ENCODE data around the gene RBM20. TPM values are rescaled to one million over a fixed set of nuclear protein-coding genes. Genes with fewer than 3 reads are reported as not detected.

RBM20 gene
- polyA plus RNA-seq, 3 donors = not detected

DNA sequence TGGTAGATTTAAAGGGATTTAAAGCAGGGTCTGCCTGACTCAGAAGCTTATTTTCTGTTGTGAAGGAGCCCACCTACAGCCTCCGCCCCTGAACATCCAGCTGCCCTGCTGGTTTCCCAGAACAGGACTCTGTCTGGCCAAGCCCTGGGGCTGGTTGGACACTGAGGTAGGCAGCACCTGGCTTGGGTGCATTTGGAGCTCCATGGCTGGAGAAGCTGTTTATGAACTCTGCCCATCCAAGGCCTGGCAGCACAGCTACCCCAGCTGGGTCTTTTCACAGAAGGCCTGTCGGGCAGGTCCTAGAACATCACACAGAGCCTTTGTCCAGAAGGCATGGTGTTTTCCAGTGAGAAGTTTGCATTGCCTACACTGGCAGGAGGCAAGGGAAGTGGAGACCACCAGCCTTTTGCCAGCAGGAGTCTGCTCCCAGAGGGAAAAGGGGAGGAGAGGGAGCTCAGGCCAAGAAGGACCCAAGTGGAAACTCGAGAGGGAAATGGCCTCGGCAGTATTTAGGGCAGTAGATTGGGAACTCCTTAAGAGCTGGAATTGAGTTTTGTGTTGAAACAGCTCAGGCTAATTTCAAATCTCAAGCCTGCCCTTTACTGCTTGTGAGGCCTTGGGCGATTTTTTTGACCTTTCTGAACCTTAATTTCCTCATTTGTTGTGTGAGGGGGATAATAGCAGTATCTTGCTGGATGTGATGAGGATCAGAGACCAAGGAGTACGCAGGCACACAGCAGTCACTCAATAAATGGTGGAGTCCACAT lies 215.3 kb downstream of the RBM20 start:
- peak overlapping the region in 1 of 3 experiments; percentile 61 for H3K4me3 ChIP-seq (replicated peaks in 1 of 3; ENCODE audit: low read depth in 2 of 3, low read length in 3 of 3)
- intact Hi-C loops (cut with micrococcal nuclease) = no loop called here

DNA sequence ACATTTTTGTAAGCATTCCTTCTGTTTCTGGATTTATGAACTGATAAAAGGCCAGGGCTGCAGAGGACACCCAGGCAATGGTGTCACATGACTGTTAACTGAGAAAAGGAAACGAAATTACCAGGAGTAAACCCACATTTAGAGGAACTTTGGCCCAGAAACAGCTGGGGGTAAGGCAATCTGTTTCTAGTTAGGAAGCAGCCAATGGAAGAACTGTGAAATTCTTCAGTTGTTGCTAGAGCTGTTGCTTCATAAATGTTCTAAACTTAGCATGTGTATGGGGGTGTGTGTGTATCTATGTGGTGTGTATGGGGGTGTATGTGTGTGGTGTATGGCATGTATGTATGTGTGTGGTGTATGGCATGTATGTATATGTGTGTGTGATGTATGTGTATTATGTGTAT lies 215.8 kb downstream of the RBM20 start:
- Histone ChIP-seq H3K27me3 (ENCODE audit: control insufficient read depth in 2 of 2, insufficient read depth in 2 of 2, low read length in 2 of 2) (no peaks in the 10 kb centered on the region), H3K9me3 (replicated peaks in 1 of 2; ENCODE audit: control insufficient read depth in 1 of 2, insufficient read depth in 1 of 2, low read length in 2 of 2) (no peaks in the 10 kb centered on the region), H3K4me2 (replicated peaks; ENCODE audit: extremely low read depth, low read length, poor library complexity, severe bottlenecking) (peak overlapping the region; percentile 58), H3K4me1 (ENCODE audit: control insufficient read depth in 1 of 2, insufficient read depth in 2 of 2, low read length in 2 of 2) (peaks cover 84% of the 10 kb centered on the region in 2 donors), H3K9ac (ENCODE audit: insufficient read depth, low read length, poor library complexity, severe bottlenecking) (no peak overlapping the region), H3K27ac (ENCODE audit: low read depth in 1 of 2, low read length in 2 of 2) (peak overlapping the region; percentile 93 to 98), H4K20me1 (ENCODE audit: insufficient read depth, low read length) (no peaks in the 10 kb centered on the region), H3K4me3 (replicated peaks in 1 of 3; ENCODE audit: low read depth in 2 of 3, low read length in 3 of 3) (peak overlapping the region in 1 of 3 experiments; percentile 61), H3K36me3 (replicated peaks in 1 of 2; ENCODE audit: control insufficient read depth in 1 of 2, insufficient read depth in 2 of 2, low read length in 2 of 2) (no peaks in the 10 kb centered on the region), H2AFZ (ENCODE audit: insufficient read depth, low read depth, low read length, poor library complexity, severe bottlenecking) (no peak overlapping the region), H3K79me2 (ENCODE audit: insufficient read depth, low read length) (no peaks in the 10 kb centered on the region)
- Mint-ChIP-seq H3K4me1 (peaks cover 81% of the 10 kb centered on the region), H3K27ac (peak overlapping the region; percentile 93 to 98 (median 97)), H3K36me3 (peaks cover 0 to 2% of the 10 kb centered on the region in 2 donors), H3K27me3 (ENCODE audit: low read depth in 3 of 3) (peaks cover 0 to 3% (median 0%) of the 10 kb centered on the region in 3 donors), H3K9me3 (peaks cover 0 to 3% (median 0%) of the 10 kb centered on the region in 7 donors), H3K4me3 (peak overlapping the region; percentile 18 to 67)
- WGBS (ENCODE audit: insufficient coverage) = 0% methylated on average over 1 of the region's 1 CpG
- intact Hi-C loops (cut with micrococcal nuclease) = no loop called here
- peak; percentile 68 to 88 (median 85) for DNase-seq
- TF ChIP-seq, protein P1, sequence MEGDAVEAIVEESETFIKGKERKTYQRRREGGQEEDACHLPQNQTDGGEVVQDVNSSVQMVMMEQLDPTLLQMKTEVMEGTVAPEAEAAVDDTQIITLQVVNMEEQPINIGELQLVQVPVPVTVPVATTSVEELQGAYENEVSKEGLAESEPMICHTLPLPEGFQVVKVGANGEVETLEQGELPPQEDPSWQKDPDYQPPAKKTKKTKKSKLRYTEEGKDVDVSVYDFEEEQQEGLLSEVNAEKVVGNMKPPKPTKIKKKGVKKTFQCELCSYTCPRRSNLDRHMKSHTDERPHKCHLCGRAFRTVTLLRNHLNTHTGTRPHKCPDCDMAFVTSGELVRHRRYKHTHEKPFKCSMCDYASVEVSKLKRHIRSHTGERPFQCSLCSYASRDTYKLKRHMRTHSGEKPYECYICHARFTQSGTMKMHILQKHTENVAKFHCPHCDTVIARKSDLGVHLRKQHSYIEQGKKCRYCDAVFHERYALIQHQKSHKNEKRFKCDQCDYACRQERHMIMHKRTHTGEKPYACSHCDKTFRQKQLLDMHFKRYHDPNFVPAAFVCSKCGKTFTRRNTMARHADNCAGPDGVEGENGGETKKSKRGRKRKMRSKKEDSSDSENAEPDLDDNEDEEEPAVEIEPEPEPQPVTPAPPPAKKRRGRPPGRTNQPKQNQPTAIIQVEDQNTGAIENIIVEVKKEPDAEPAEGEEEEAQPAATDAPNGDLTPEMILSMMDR (IDR thresholded peaks at IDR 0.05) = no peak

More for the DNA sequence above, 215.3 kb downstream of the RBM20 start:
- Histone ChIP-seq H3K27ac (ENCODE audit: low read depth in 1 of 2, low read length in 2 of 2) (peak overlapping the region; percentile 93 to 98), H3K79me2 (ENCODE audit: insufficient read depth, low read length) (no peaks in the 10 kb centered on the region), H3K9ac (ENCODE audit: insufficient read depth, low read length, poor library complexity, severe bottlenecking) (peak overlapping the region; percentile 24), H3K4me2 (replicated peaks; ENCODE audit: extremely low read depth, low read length, poor library complexity, severe bottlenecking) (peak overlapping the region; percentile 58), H4K20me1 (ENCODE audit: insufficient read depth, low read length) (no peaks in the 10 kb centered on the region), H3K36me3 (replicated peaks in 1 of 2; ENCODE audit: control insufficient read depth in 1 of 2, insufficient read depth in 2 of 2, low read length in 2 of 2) (no peaks in the 10 kb centered on the region), H2AFZ (ENCODE audit: insufficient read depth, low read depth, low read length, poor library complexity, severe bottlenecking) (peak overlapping the region; percentile 59), H3K9me3 (replicated peaks in 1 of 2; ENCODE audit: control insufficient read depth in 1 of 2, insufficient read depth in 1 of 2, low read length in 2 of 2) (no peaks in the 10 kb centered on the region), H3K4me1 (ENCODE audit: control insufficient read depth in 1 of 2, insufficient read depth in 2 of 2, low read length in 2 of 2) (peaks cover 84% of the 10 kb centered on the region in 2 donors), H3K27me3 (ENCODE audit: control insufficient read depth in 2 of 2, insufficient read depth in 2 of 2, low read length in 2 of 2) (no peaks in the 10 kb centered on the region)
- Mint-ChIP-seq H3K27me3 (ENCODE audit: low read depth in 3 of 3) (peaks cover 0 to 3% (median 0%) of the 10 kb centered on the region in 3 donors), H3K4me3 (peak overlapping the region; percentile 18 to 67), H3K27ac (peak overlapping the region; percentile 93 to 98 (median 97)), H3K36me3 (peaks cover 0 to 2% of the 10 kb centered on the region in 2 donors), H3K4me1 (peaks cover 81% of the 10 kb centered on the region), H3K9me3 (peaks cover 0 to 3% (median 0%) of the 10 kb centered on the region in 7 donors)
- peak in 1 of 3 donors; percentile 56 for DNase-seq
- whole genome bisulfite sequencing (ENCODE audit: insufficient coverage) = 47% methylated on average over 4 of the region's 6 CpGs
- TF ChIP-seq, protein P1 (IDR thresholded peaks at IDR 0.05) = no peak

Measured in CD14-positive monocyte (primary cell).